GM12873 (cell line): Measurements from ENCODE around the gene ABHD16B.
A peak's percentile ranks its signal among the peaks of the same experiment; 100 is the strongest.

ENCODE experiments used
- CTCF ChIP-seq: IDR thresholded peaks from 2 replicates; pipeline ENCODE4 v1.5.1; 2012; ENCODE audit warnings: low read depth, mild to moderate bottlenecking, moderate library complexity, low read length, control low read depth; ENCODE audit not compliant: insufficient read depth; ENCODE audit errors: missing control alignments

ABHD16B gene

GRCh38 chr20:63886921-63887320 is 25.6 kb downstream of the ABHD16B start:
- TF ChIP-seq CTCF: no peak

GRCh38 chr20:63889241-63890200 is 28.2 kb downstream of the ABHD16B start:
- no peak for TF ChIP-seq CTCF

DNA sequence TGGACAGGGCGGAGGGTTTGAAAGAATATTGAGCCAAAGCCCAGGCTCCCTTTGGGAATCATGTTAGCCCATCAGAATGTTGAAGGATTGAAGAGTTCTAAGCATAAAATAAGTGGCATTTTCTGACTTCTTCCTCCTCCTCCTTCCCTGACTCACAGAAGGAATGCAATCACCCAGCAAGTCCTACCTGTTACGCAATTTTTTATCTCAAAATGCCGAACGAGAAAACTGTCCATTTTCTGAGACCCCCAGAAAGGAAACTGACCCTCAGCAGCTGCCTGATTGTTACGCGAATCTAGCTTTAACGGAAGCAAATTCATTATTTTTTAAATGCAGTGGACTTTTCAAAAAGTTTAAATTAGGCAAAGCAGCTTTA is 28.9 kb downstream of the ABHD16B start:
- no peak for TF ChIP-seq CTCF

DNA sequence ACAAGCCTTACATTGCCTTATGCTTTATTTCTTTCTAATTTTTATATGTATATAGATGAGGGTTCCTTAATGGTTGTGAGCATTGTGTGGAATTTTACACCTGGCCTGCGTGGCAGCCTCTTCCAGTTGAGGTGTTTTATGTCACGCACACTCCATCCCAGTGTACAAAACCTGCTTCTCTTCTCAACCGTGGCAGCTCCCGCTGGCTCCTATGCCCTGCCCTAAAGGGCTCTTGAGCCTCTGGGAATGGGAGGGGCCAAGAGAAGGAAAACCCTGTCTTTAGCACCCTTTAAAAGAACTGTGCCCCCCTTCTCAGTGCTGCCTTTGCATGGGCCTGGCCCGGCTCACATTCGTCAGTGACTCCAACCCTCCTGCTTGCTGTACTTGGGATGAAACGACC is 29.3 kb downstream of the ABHD16B start:
- no peak for TF ChIP-seq CTCF

GRCh38 chr20:63891061-63892002 is 30.0 kb downstream of the ABHD16B start:
- TF ChIP-seq CTCF: peak; percentile 3

- no peak for TF ChIP-seq CTCF
Measured at GRCh38 chr20:63892402-63892801, 31.1 kb downstream of the ABHD16B start.

- no peak for TF ChIP-seq CTCF
Measured at GRCh38 chr20:63893999-63894357, 32.7 kb downstream of the ABHD16B start.
